Small intestine (tissue), 16 donors: ENCODE data around the gene LRRC49. TPM values are rescaled to one million over a fixed set of nuclear protein-coding genes. Genes with fewer than 3 reads are reported as not detected.

Source experiments
- DNase-seq, 2 donors: peaks; one replicate each; pipeline versions ENCODE4 v3.0.0 to v3.0.0-alpha.2; 2013
- FAIRE-seq: peaks from 2 replicates; lab custom pipeline; 2012; peaks lifted over from hg19 to GRCh38; lab: Jason Lieb, UNC
- H3K27ac ChIP-seq, 3 donors: one replicate each; pipeline ENCODE4 v1.5.1; 2013; ENCODE audit warnings: low read length in 2 of 3, mild to moderate bottlenecking in 2 of 3, control low read depth in 1 of 3, inconsistent platforms in 1 of 3, low read depth in 1 of 3, moderate library complexity in 1 of 3
- H3K27me3 ChIP-seq, 3 donors: one replicate each; pipeline ENCODE4 v1.6.1; 2013; ENCODE audit warnings: low read length in 3 of 3, inconsistent platforms in 1 of 3; ENCODE audit not compliant: control insufficient read depth in 3 of 3, insufficient read depth in 3 of 3
- H3K36me3 ChIP-seq, 3 donors: one replicate each; pipeline ENCODE4 v1.6.1; 2013; ENCODE audit warnings: low read length in 3 of 3, inconsistent platforms in 1 of 3, low read depth in 1 of 3, mild to moderate bottlenecking in 1 of 3, moderate library complexity in 1 of 3; ENCODE audit not compliant: control insufficient read depth in 3 of 3, insufficient read depth in 2 of 3
- H3K4me1 ChIP-seq, 3 donors: one replicate each; pipeline ENCODE4 v1.6.1; 2013; ENCODE audit warnings: low read length in 2 of 3, inconsistent platforms in 1 of 3, low read depth in 1 of 3, mild to moderate bottlenecking in 1 of 3, moderate library complexity in 1 of 3; ENCODE audit not compliant: control insufficient read depth in 3 of 3, insufficient read depth in 2 of 3
- H3K4me3 ChIP-seq, 3 donors: one replicate each; pipeline ENCODE4 v1.5.1; 2013; ENCODE audit warnings: low read length in 3 of 3, control low read depth in 1 of 3, inconsistent platforms in 1 of 3, low read depth in 1 of 3, mild to moderate bottlenecking in 1 of 3, moderate library complexity in 1 of 3
- H3K9me3 ChIP-seq, 2 donors: one replicate each; pipeline ENCODE4 v1.6.1; 2013; ENCODE audit warnings: low read depth in 1 of 2, low read length in 1 of 2; ENCODE audit not compliant: control insufficient read depth in 2 of 2, insufficient read depth in 1 of 2
- WGBS, 3 donors: extraction: QIAGEN DNeasy Blood & Tissue Kit; methylation state at CpG; one replicate each; pipeline ENCODE4 v1.1.7; 2013; 5-methylcytosine and 5-hydroxymethylcytosine counted together
- long read RNA-seq, 10 donors: transcript quantifications; one replicate each; lab custom pipeline, GENCODE V29; 2026
- polyA plus RNA-seq, 4 donors: library from polyadenylated mRNA; stranded (reverse) in 3 of 4; unstranded in 1 of 4; fragments of 200-250 nt in 3 of 4; fragments of 120-200 nt in 1 of 4; gene quantifications; one replicate each; pipeline versions ENCODE4 v1.2.1 to v1.2.3, GENCODE V29; 2013
- donor health status: healthy with polysubstance abuse.
- donor health status: control.
- donor health status: control.
- donor health status: Bipolar disorder and iron deficiency.
- donor health status: healthy.

LRRC49 gene
- 1 to 10 TPM in 2 of 4 donors, under 1 TPM in 2; 0.81 to 3.2 (median 1.4) TPM for polyA plus RNA-seq
- long read RNA-seq, donor 1, result 0 reads
- long read RNA-seq, donor 2, result 0 reads
- long read RNA-seq, donor 3, result 0 reads
- long read RNA-seq, donor 4, result 0 reads
- long read RNA-seq, donor 5, result 0 reads
- long read RNA-seq, donor 6, result 0 reads
- long read RNA-seq, donor 7, full-length matches to known transcripts, result 2 of 22 reads
- long read RNA-seq, donor 7, partial matches to known transcripts, result 20 of 22 reads
- long read RNA-seq, donor 7, other reads (novel, unspliced or antisense), result 0 of 22 reads
- long read RNA-seq, donor 8, result 0 reads
- long read RNA-seq, donor 9, result 0 reads
- long read RNA-seq, donor 10, result 0 reads

- Histone ChIP-seq H3K36me3 (no peaks in the 10 kb centered on the region), H3K27me3 (no peaks in the 10 kb centered on the region), H3K4me3 (peak within 1 kb of the TSS; percentile 37 to 76 (median 75)), H3K9me3 (no peaks in the 10 kb centered on the region), H3K27ac (peak within 1 kb of the TSS; percentile 40 to 85 (median 55)), H3K4me1 (peaks cover 0 to 7% (median 0%) of the 10 kb centered on the region in 3 donors)
- peak; percentile 88 to 93 for DNase-seq
- WGBS, 3 donors, result 1 to 3% (median 1%) methylated on average over 57 to 61 of the region's 61 CpGs
- no peak for FAIRE-seq
These were observed at the start of gene LRRC49, which contains the start of gene THAP10 for GRCh38 chr15:70892002-70892911. LRRC49 (plus strand) TSS chr15:70892826; CDS start chr15:70892895, 69 bp downstream. THAP10 (minus strand) TSS chr15:70892433; CDS start chr15:70892272, 161 bp downstream.

- H3K27me3 ChIP-seq, result no peaks in the 10 kb centered on the region
- no peaks in the 10 kb centered on the region for H3K9me3 ChIP-seq
- no peak overlapping the region for H3K4me3 ChIP-seq
- FAIRE-seq, result no peak
- no peak overlapping the region for H3K27ac ChIP-seq
- 93 to 97% (median 95%) methylated on average over 6 of the region's 6 CpGs for WGBS, 3 donors
- DNase-seq, result no peak
- H3K36me3 ChIP-seq, result no peaks in the 10 kb centered on the region
- H3K4me1 ChIP-seq, result no peaks in the 10 kb centered on the region
These were observed 46.8 kb upstream of the LRRC49 start for GRCh38 chr15:70845602-70846360.

- H3K27me3 ChIP-seq, result peaks cover 4 to 25% (median 12%) of the 10 kb centered on the region in 3 donors
- 90 to 96% (median 96%) methylated on average over 6 of the region's 6 CpGs for WGBS, 3 donors
- FAIRE-seq (no peak), DNase-seq (no peak)
- H3K27ac ChIP-seq, result no peak overlapping the region
- H3K4me3 ChIP-seq, result no peak overlapping the region
- H3K4me1 ChIP-seq, result peaks cover 0 to 6% (median 4%) of the 10 kb centered on the region in 3 donors
- no peaks in the 10 kb centered on the region for H3K9me3 ChIP-seq
- no peaks in the 10 kb centered on the region for H3K36me3 ChIP-seq
These were observed 40.7 kb upstream of the LRRC49 start for GRCh38 chr15:70851889-70852288.

GRCh38 chr15:70852501-70853317, 39.9 kb upstream of the LRRC49 start:
- Histone ChIP-seq H3K4me1 (peaks cover 0 to 6% (median 4%) of the 10 kb centered on the region in 3 donors), H3K36me3 (no peaks in the 10 kb centered on the region), H3K4me3 (peak overlapping the region in 1 of 3 donors; percentile 47), H3K9me3 (no peaks in the 10 kb centered on the region), H3K27ac (peak overlapping the region in 1 of 3 donors; percentile 62), H3K27me3 (peaks cover 4 to 25% (median 12%) of the 10 kb centered on the region in 3 donors)
- DNase-seq (no peak), FAIRE-seq (no peak)
- 69 to 81% (median 76%) methylated on average over 11 of the region's 11 CpGs for WGBS, 3 donors

GRCh38 chr15:70853318-70853972, 39.2 kb upstream of the LRRC49 start:
- DNase-seq (no peak), FAIRE-seq (no peak)

GRCh38 chr15:70853973-70854665, 38.5 kb upstream of the LRRC49 start, which contains the start of gene LARP6:
LARP6 (minus strand) TSS chr15:70854157; CDS start chr15:70854088, 69 bp downstream.
- Histone ChIP-seq H3K36me3 (no peaks in the 10 kb centered on the region), H3K4me1 (peaks cover 0 to 6% (median 4%) of the 10 kb centered on the region in 3 donors), H3K27me3 (peaks cover 4 to 25% (median 12%) of the 10 kb centered on the region in 3 donors), H3K9me3 (no peaks in the 10 kb centered on the region), H3K27ac (peak within 1 kb of the TSS in 2 of 3 donors; percentile 62), H3K4me3 (peak within 1 kb of the TSS; percentile 47 to 51 (median 51))
- DNase-seq (peak in 1 of 2 donors; percentile 70), FAIRE-seq (no peak)
- WGBS, 3 donors, result 1% methylated on average over 36 to 78 of the region's 78 CpGs

More at GRCh38 chr15:70853318-70853972, 39.2 kb upstream of the LRRC49 start:
- Histone ChIP-seq H3K4me3 (peak overlapping the region; percentile 47 to 51 (median 47)), H3K4me1 (peaks cover 0 to 6% (median 4%) of the 10 kb centered on the region in 3 donors), H3K27ac (peak overlapping the region in 2 of 3 donors; percentile 35 to 62), H3K27me3 (peaks cover 4 to 25% (median 12%) of the 10 kb centered on the region in 3 donors), H3K36me3 (no peaks in the 10 kb centered on the region), H3K9me3 (no peaks in the 10 kb centered on the region)
- 8 to 29% (median 12%) methylated on average over 28 to 54 of the region's 54 CpGs for WGBS, 3 donors
